Measurements from ENCODE around the gene GLIS1. TPM values are rescaled to one million over a fixed set of nuclear protein-coding genes. Genes with fewer than 3 reads are reported as not detected.

GLIS1 gene
- total and polyA plus RNA-seq, 2 donors (not counting 3 experiments of a cell fraction or from before 2014, with no cell fraction given), result not detected

DNA sequence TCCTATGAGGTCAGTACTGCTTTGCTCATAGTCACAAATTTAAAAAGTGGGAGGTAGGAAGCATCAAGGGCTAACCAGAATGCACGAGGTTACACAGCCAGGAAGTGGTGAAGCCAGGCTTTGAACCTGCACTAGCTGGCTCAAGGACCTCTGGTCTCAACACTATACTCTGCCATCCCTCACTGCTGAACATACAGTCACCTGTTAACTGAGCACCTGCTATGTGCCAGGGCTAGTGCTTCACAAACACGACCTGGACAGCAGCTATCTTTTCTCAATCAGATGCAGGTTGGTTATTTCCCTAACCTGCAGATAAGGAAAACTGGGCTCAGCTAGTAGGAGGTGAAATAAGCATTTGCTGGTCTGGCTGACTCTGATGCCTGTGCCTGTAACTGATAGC, 73.0 kb downstream of the GLIS1 start:
- H3K79me2 ChIP-seq (ENCODE audit: control insufficient read depth, insufficient read depth, low read length), result no peaks in the 10 kb centered on the region
- ChIA-PET POLR2A (no interaction called here), CTCF (interaction anchor here (1.1 kb wide), 1 partner anchor 13 kb away, joined by 3 read pairs; no protein-coding TSS in a partner anchor)
- FAIRE-seq, result no peak
- intact Hi-C loops (cut with micrococcal nuclease), result no loop called here
- H4K20me1 ChIP-seq (replicated peaks; ENCODE audit: control insufficient read depth, extremely low read depth, insufficient read depth, low read length), result no peaks in the 10 kb centered on the region
- dilution Hi-C loops (cut with MboI; ENCODE audit: extremely low pct_ligation_motif_present, low sequenced_read_pairs), result no loop called here
- H3K27me3 ChIP-seq (ENCODE audit: control insufficient read depth in 2 of 2, insufficient read depth in 2 of 2, low read length in 2 of 2), result peaks cover 0 to 3% of the 10 kb centered on the region in 2 experiments
- H2AFZ ChIP-seq (ENCODE audit: low read depth, low read length), result no peak overlapping the region
- H3K9ac ChIP-seq (replicated peaks; ENCODE audit: extremely low read depth, insufficient read depth, low read length), result no peak overlapping the region
- TF ChIP-seq, protein P1, sequence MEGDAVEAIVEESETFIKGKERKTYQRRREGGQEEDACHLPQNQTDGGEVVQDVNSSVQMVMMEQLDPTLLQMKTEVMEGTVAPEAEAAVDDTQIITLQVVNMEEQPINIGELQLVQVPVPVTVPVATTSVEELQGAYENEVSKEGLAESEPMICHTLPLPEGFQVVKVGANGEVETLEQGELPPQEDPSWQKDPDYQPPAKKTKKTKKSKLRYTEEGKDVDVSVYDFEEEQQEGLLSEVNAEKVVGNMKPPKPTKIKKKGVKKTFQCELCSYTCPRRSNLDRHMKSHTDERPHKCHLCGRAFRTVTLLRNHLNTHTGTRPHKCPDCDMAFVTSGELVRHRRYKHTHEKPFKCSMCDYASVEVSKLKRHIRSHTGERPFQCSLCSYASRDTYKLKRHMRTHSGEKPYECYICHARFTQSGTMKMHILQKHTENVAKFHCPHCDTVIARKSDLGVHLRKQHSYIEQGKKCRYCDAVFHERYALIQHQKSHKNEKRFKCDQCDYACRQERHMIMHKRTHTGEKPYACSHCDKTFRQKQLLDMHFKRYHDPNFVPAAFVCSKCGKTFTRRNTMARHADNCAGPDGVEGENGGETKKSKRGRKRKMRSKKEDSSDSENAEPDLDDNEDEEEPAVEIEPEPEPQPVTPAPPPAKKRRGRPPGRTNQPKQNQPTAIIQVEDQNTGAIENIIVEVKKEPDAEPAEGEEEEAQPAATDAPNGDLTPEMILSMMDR (IDR thresholded peaks at IDR 0.05; ENCODE audit: extremely low read depth in 1 of 2, insufficient read depth in 1 of 2, low read depth in 1 of 2, low read length in 2 of 2), result no peak
- TF ChIP-seq POLR2AphosphoS5 (IDR thresholded peaks at IDR 0.05; ENCODE audit: insufficient read depth, low read depth, low read length) (no peak), EZH2 (IDR thresholded peaks at IDR 0.05; ENCODE audit: borderline replicate concordance, low read depth, low read length, severe bottlenecking) (no peak), FOS (IDR thresholded peaks at IDR 0.05; ENCODE audit: borderline replicate concordance, insufficient read depth, low read length) (no peak), GATA2 (IDR thresholded peaks at IDR 0.05; ENCODE audit: insufficient read depth, insufficient read length, low read depth, low read length) (no peak), JUN (IDR thresholded peaks at IDR 0.05; ENCODE audit: borderline replicate concordance, insufficient read depth, insufficient read length, low read depth) (no peak), POLR2A (IDR thresholded peaks at IDR 0.05; ENCODE audit: low read depth, low read length) (no peak), MAX (IDR thresholded peaks at IDR 0.05; ENCODE audit: insufficient read depth, insufficient read length) (no peak), MYC (IDR thresholded peaks at IDR 0.05; ENCODE audit: low read depth, low read length) (no peak)
- no peak overlapping the region for H3K4me3 ChIP-seq (replicated peaks in 1 of 3; ENCODE audit: insufficient read depth in 1 of 3, low read depth in 1 of 3, low read length in 3 of 3)
- BruUV-seq (replicated peaks), result no TSS peak
- no peaks in the 10 kb centered on the region for H3K9me3 ChIP-seq (replicated peaks; ENCODE audit: control insufficient read depth, insufficient read depth, low read length)
- no peak for DNase-seq (ENCODE audit: low read depth, low spot score)
- no peak overlapping the region for H3K27ac ChIP-seq (ENCODE audit: insufficient read depth, low read depth, low read length)
- no peak overlapping the region for H3K4me2 ChIP-seq (ENCODE audit: insufficient read depth, low read length)
- no peaks in the 10 kb centered on the region for H3K36me3 ChIP-seq (ENCODE audit: control insufficient read depth in 2 of 2, extremely low read depth in 1 of 2, insufficient read depth in 2 of 2, low read length in 2 of 2)
- H3K9me1 ChIP-seq (replicated peaks; ENCODE audit: control insufficient read depth, extremely low read depth, insufficient read depth, low read length), result no peaks in the 10 kb centered on the region
- H3K4me1 ChIP-seq (ENCODE audit: control insufficient read depth, extremely low read depth, insufficient read depth, low read length), result no peaks in the 10 kb centered on the region
